ENCODE measurements around the gene PTAR1.

GRCh38 chr9:69719983-69720382 lies 39.8 kb downstream of the PTAR1 start:
- no peak for TF ChIP-seq CTCF (IDR thresholded peaks at IDR 0.05)
- TF ChIP-seq POLR2A (IDR thresholded peaks at IDR 0.05): no peak

Data from lower leg skin (tissue), 3 donors.